Nephron progenitor cell (in vitro differentiated cells): Measurements from ENCODE around the gene HGS.

Source experiments
- DNase-seq: peaks from one replicate; pipeline ENCODE4 v3.0.0; 2021
- H3K27ac Mint-ChIP-seq: 2 replicates; pipeline ENCODE4 v1.8.0; 2021; ENCODE audit warnings: mild to moderate bottlenecking, moderate library complexity, mixed read lengths
- H3K27me3 Mint-ChIP-seq: 2 replicates; pipeline ENCODE4 v1.8.0; 2021; ENCODE audit warnings: mild to moderate bottlenecking, low read depth, mixed read lengths; ENCODE audit not compliant: poor library complexity
- H3K36me3 Mint-ChIP-seq: 2 replicates; pipeline ENCODE4 v1.8.0; 2021; ENCODE audit warnings: low read depth, mixed read lengths
- H3K4me1 Mint-ChIP-seq: 2 replicates; pipeline ENCODE4 v1.8.0; 2021; ENCODE audit warnings: mixed read lengths
- H3K4me3 Mint-ChIP-seq: 2 replicates; pipeline ENCODE4 v1.8.0; 2021; ENCODE audit warnings: mild to moderate bottlenecking, moderate library complexity, mixed read lengths
- H3K9me3 Mint-ChIP-seq: 2 replicates; pipeline ENCODE4 v1.8.0; 2021; ENCODE audit warnings: mild to moderate bottlenecking, moderate library complexity, mixed read lengths
- CTCF ChIP-seq: fragments of 200-600 bp; sonication (generic); IDR thresholded peaks from 2 replicates; pipeline ENCODE4 v1.5.0; 2021; ENCODE audit warnings: antibody characterized with exemption

The HGS gene

GRCh38 chr17:81638683-81639082 lies 45.1 kb upstream of the HGS start:
- no peak for TF ChIP-seq CTCF
- H3K36me3 Mint-ChIP-seq, result no peaks in the 10 kb centered on the region
- H3K27me3 Mint-ChIP-seq, result peaks cover 3% of the 10 kb centered on the region
- no peak for DNase-seq
- no peak overlapping the region for H3K27ac Mint-ChIP-seq
- peak overlapping the region; percentile 32 for H3K4me3 Mint-ChIP-seq
- H3K9me3 Mint-ChIP-seq, result no peaks in the 10 kb centered on the region
- H3K4me1 Mint-ChIP-seq, result peaks cover 34% of the 10 kb centered on the region

GRCh38 chr17:81640011-81640410 lies 43.8 kb upstream of the HGS start:
- Mint-ChIP-seq H3K27ac (no peak overlapping the region), H3K36me3 (no peaks in the 10 kb centered on the region), H3K9me3 (no peaks in the 10 kb centered on the region), H3K27me3 (peaks cover 3% of the 10 kb centered on the region), H3K4me1 (peaks cover 34% of the 10 kb centered on the region), H3K4me3 (no peak overlapping the region)
- TF ChIP-seq CTCF, result no peak
- no peak for DNase-seq

GRCh38 chr17:81641825-81642489 lies 41.9 kb upstream of the HGS start:
- no peak for DNase-seq

GRCh38 chr17:81644496-81644895 lies 39.3 kb upstream of the HGS start:
- peaks cover 7% of the 10 kb centered on the region for H3K4me1 Mint-ChIP-seq
- H3K27ac Mint-ChIP-seq, result no peak overlapping the region
- H3K9me3 Mint-ChIP-seq, result peaks cover 7% of the 10 kb centered on the region
- H3K4me3 Mint-ChIP-seq, result no peak overlapping the region
- H3K27me3 Mint-ChIP-seq, result peaks cover 15% of the 10 kb centered on the region
- H3K36me3 Mint-ChIP-seq, result no peaks in the 10 kb centered on the region
- TF ChIP-seq CTCF, result no peak
- DNase-seq, result no peak

More at GRCh38 chr17:81641825-81642489, 41.9 kb upstream of the HGS start:
- Mint-ChIP-seq H3K27ac (no peak overlapping the region), H3K4me1 (peaks cover 22% of the 10 kb centered on the region), H3K4me3 (no peak overlapping the region), H3K9me3 (no peaks in the 10 kb centered on the region), H3K27me3 (peaks cover 3% of the 10 kb centered on the region), H3K36me3 (no peaks in the 10 kb centered on the region)
- TF ChIP-seq CTCF, result no peak

- peaks cover 18% of the 10 kb centered on the region for H3K27me3 Mint-ChIP-seq
- H3K27ac Mint-ChIP-seq, result no peak overlapping the region
- no peak overlapping the region for H3K4me3 Mint-ChIP-seq
- DNase-seq, result no peak
- no peaks in the 10 kb centered on the region for H3K36me3 Mint-ChIP-seq
- peaks cover 7% of the 10 kb centered on the region for H3K4me1 Mint-ChIP-seq
- H3K9me3 Mint-ChIP-seq, result peaks cover 11% of the 10 kb centered on the region
- TF ChIP-seq CTCF, result no peak
These were observed 38.5 kb upstream of the HGS start for GRCh38 chr17:81644976-81645952.
